ENCODE results near the gene RIC8B.

RIC8B gene

DNA sequence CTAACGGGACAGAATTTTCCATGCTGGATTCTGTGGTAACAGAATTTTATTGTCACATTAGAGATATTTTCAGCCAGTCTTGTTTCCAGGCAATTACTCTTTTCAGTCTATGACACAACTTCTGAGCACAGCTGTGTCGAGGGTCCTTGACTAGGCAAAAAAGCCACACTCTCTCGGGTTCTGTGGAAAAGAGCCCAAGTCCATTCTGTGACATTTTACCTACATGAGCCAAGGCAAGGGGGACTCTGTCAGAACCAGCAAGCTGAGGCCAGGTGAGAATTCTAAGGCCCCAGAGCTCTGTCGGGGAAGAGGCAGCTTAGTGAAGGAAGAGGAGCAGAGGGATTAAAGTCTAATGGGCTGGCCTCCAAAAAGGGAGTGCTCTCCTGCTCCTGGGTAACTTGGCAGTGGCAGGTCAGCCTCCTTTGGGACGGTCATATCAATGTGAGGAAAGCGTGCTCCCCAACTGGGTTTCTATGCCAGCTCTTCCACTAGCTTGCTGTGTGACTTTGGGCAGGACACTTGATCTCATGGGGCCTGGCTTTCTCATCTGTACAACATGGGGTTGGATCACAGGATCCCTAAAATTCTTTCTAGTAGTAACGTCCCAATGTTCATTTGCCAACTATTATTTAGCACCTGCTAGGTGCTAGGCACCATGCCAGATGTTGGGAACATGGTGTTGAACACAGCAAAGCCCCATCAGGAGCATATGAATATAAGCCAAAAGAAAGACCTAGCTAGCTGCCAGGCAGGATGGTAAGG, 16.0 kb upstream of the RIC8B start:
- no peak for DNase-seq (ENCODE audit: low read depth in 2 of 2)

DNA sequence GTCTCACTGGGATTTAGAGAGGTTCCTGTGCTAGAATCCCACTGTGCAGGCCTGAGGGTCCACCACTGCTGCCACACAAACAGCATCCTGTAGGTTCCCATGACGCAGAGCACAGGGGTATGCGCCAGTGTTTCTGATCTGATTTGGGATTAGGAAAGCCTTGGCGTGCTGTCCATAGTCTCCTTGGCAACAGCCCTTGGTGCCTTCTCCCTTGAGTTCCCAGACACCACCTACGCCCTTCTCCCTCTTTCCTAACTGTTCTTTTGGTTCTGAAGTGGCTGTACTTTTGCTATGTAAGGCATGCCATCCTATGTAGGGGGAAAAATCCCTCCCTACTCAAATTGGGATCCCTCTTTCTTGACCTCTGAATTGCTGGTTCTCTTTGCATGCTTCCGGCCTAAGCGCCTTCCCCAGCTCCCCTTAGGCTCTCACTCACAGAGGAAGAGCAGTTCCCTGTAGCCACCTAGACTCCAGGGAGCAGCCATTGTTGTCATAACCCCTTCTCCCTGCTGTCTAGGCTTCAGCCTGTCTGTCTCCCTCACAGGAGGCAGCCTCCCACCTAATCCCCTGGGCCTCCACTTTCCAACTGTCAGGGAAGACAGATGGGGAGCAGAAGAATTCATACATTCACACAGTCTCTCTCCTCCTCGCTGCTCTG, 14.8 kb upstream of the RIC8B start:
- no peak for DNase-seq (ENCODE audit: low read depth in 2 of 2)

DNA sequence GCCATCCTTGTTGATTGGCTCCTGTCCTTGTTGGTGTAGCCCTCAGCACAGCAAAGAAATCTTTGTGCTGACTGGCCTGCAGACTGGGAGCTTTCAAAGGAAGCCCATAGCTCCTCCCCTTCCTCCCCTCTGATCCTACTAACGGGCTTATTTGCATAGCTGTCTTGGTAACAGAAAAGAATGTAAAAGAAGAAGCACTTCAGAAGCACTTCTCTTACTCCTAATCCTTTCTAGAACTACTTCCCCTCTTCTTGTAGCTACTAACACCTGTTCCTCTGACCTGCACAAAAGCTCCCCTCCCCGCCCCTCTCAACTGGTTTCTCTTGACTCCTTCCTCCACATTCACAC, 14.3 kb upstream of the RIC8B start:
- no peak for DNase-seq (ENCODE audit: low read depth in 2 of 2)

DNA sequence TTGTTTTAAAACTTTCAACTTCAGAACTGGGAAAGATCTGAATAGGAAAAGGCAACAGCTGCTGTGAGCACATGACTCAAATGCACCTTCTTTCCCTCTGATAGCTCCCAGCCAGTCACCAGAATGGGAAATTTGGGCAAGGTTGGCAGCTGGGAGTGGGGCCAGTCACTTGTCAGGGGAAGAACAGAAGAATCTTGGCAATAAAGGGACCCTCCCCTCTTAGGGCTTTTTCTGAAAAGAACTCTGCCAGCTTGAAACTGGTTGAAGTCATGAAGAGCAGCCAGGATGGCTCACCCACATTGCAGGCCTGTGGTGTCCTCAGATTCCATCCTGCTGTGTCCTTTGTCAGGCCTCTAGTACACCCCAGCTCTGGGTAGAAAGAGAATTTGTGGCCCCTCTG, 10.3 kb upstream of the RIC8B start:
- no peak for DNase-seq (ENCODE audit: low read depth in 2 of 2)

DNA sequence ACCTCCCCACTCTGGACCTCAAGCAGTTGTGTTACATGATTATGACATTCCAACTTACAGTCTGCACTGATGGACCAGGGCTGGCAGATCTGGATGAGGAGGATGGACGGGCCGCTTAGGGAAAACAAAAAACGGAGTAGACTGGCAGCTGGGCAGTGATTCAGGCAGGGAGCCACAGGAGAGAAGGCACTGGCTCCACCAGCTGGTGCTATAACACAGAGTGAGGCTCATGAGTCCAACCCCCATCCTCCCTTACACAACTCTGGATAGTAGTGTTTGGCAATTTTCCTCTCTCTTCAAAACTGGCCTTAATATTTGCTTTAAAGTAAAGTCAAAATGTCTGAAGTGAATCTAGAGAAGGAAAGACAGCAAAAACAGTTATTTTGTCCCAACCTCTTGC, 9.7 kb upstream of the RIC8B start:
- DNase-seq (ENCODE audit: low read depth in 2 of 2) = no peak

DNA sequence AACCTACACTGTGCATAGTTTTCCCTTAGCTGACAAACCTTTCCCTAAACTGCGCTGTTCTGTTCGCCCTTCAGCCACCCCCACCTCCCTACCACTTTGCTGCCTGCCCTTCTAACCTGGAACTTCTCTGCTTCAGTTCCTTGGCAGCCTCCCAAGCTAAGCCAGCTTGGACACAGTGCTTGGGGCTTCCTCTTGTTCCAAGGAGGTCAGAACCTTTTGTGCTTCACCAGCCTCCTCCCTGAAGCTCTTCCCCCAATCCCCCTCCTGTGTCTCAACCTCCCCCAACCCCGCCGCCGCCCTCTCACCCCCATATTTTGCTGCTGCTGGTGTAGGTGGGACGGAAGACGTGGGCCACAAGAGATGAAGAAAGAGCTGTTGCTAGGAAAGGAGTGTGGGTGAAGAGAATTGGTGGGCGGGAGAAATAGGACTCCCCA, 8.1 kb upstream of the RIC8B start:
- DNase-seq (ENCODE audit: low read depth in 2 of 2) = no peak

DNA sequence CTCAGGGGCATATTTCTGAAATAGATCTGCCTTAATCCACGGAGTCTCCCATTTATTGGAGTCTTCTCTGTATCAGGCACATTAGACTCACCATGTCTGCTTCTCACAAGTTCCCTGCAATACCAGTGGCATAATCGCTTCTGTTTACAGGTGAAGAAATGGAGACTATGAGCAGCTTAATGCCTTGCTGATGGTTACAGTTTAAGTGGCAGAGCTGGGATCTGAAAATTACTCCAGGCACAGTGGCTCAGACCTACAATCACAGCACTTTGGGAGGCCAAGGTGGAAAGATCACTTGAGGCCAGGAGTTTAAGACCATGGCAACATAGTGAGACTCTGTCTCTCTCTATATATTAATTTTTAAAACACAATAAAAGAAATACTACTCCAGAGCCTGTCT, 7.3 kb upstream of the RIC8B start:
- no peak for DNase-seq (ENCODE audit: low read depth in 2 of 2)

DNA sequence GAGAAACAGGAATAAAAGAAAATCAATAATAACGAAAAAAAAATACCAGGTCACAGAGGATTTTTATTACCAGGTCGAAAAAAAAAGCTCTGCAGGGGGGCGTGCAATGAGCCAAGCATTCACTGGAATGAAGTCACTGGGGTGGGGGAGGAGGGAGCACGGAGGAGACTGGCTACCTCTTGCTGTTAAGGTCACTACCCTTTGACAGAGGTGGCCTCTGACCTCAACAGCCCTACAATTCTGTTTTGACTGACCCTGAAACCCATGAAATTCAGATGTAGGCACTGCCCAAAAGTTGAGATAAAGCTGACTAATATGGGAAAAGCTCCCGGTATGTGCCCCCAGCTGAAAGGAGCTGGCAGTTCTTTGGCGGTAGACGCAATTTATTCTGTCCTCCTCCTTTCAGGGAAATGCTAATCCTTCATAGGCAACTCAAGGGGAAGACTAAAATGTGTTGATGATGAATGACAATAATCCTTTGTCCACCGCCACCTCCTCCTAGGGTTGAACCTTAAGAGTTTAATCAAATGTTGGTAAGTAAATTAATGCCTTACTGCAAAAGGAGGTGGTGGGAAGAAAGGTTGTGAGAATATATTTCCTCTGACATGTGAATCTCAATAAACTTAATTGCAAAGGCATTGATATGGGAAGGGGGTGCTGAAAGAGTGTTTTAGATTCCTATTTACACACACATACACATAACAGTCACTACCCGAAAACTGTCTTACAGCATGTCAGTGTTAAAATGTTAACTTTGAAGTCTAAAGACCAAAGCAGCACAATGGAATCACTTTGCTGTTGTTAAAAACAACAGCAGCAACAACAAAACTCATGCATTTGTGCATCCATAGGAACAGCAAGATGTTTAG, 6.3 kb upstream of the RIC8B start:
- no peak for DNase-seq (ENCODE audit: low read depth in 2 of 2)

DNA sequence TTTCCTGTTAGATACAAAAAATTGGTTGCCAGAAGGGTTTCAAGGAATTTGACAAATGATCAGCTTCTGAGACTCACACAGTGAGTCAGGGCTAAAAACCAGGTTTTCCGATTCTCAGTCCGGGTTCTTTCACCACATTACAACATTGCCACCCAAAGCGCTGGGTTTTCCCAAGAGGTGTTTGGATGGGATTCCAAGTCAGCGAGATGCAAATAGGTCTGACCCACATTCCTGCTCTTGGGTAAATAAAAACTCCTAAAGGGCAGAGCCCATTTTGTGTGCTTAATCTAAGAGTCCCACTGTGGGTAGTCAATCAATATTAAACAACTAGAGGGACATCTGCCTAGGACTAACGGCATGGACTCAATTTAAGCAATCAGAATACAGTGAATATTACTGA, 5.4 kb upstream of the RIC8B start:
- DNase-seq (ENCODE audit: low read depth in 2 of 2) = no peak

DNA sequence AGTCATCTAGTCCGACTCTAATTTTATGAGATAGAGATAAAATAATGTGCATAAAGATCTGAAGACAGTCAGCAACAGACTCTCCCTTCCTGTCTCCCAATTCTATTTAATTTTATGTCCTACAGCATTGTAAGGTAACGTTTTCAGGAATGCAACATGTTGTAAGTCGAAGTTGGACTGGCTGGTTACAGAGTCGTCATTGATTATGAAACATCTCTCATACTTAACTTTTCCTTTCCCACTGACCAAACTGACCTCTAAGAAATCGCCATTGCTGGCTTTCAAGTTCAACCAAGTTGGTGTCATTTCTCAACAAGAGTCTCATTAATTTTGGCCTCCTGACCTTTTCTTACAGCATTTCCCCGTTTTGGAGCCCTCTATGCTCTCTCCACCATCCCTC, 4.9 kb upstream of the RIC8B start:
- DNase-seq (ENCODE audit: low read depth in 2 of 2) = no peak

DNA sequence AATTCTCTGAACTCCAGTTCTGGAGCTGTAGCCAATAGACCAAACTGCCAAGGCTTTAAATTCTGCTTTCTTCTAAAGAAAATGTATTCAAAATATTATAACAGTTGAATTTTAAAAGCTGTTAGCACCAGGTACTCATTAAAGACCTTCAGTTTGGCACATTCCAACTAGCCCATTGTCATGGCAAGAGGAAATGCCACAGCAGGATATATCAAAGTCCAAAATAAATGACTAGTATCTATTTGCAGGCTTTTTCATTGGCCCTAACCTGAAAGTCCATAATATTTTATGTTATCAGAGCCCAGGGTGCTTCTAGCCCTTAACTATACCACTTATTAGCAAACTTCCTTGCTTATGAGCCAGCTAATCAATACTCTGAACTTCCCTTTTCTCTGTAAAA, 3.1 kb upstream of the RIC8B start:
- no peak for DNase-seq (ENCODE audit: low read depth in 2 of 2)

DNA sequence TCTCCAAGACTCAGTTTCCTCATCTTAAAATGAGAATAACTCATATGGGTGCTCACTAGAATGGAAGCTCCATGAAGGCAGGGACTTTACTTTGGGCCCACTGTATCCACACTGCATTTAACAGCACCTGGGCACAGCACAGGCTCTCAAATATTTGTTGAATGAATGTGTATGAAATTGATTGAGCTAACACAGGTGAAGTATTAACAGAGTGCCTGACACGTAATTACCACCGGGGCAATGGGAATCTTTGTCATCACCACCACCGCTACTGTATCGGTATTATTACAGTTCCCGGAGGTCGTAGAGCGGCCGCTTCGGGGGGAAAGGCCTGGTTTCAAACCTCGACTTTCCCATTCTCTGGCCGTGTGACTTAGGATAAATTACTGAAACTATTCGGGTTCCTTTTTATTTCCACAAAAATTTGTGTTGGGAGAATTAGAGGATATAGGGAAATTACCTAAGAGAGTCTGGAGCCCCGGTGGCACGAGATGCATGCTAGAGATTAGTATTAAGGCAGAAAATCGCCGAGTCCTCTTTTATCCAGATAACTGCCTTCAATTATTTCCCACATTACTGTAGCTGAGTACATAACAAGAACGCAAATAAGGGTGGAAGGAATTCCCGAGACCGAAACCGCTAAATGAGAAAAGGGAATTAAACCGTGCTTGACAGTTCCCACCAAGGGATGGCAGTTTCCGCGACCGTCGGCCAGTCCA, 1.0 kb upstream of the RIC8B start:
- DNase-seq (ENCODE audit: low read depth in 2 of 2) = no peak

DNA sequence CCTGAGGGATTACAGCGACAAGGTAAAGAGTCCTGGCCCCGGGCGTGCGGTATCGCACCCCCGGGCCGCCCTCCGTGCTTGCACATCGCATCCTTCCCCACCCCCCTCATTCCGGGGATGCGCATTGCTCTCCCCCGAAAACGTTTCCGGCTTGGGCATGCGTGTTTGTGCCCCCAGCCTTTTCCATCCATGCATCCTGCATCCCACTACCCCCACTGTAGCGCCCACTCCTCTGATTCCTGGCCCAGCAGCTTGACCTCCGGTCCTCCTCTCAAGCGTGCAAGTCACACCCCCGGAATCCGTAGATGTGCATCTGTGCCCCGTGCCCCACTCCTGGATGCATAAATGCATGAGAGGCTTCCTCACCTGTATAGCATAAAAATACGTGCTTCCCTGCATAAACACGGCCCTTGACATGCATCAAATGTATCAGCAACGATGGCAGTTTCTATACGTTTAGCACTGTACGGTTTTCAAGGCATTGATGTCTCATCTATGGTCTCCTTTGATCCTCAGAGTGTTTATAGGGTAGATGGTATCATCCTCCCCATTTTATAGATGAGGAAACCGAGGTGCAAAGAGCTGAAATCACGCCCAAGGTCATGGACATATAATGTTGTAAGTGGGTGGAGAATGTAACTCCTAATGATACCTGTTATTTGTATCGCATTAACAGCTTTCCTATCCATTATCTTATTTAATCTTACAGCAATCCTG, 484 bp downstream of the RIC8B start:
- no peak for DNase-seq (ENCODE audit: low read depth in 2 of 2)

DNA sequence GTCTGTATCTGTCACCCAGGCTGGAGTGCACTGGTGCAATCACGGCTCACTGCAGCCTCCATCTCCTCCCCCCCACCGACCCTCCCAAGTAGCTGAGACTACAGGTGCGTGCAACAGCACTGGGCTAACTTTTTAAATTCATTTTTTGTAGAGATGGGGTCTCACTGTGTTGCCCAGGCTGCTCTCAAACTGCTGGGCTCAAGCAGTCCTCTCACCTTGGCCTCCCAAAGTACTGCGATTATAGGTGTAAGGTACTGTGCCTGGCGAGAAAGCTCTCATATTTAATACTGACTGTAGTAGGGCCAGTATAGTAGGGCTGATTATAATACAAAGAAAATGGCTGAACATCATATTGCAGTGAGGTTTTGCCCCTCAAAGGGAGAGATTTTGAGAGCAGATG, 2.4 kb downstream of the RIC8B start:
- no peak for DNase-seq (ENCODE audit: low read depth in 2 of 2)

DNA sequence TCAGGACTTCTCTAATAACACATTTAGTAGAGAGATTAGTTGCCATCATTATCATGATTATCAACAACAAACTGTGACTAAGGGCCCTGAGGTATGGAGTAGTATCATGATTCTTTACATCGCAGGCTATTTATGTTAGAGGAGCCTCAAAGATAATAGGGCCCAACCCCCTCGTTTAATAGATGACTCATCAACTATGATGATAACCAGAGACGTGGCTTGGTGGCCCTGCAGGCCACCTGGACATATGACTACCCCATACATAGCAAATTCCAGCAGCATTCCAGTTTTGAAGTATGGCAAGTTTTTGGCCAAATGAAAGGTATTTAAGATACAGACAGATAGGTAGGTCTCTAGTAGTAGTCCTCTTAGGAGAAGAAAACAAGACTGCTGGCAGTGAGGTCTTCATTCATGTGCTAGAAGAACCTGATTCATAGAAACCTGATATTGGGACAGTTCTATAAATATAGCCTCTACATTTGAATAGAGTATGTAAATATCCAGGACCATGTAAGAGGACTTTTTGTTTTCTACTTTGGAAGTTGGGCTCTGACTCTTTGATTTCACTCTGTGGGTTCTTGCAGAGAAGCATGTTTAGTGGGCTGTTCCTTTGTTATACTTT, 5.6 kb downstream of the RIC8B start:
- no peak for DNase-seq (ENCODE audit: low read depth in 2 of 2)

DNA sequence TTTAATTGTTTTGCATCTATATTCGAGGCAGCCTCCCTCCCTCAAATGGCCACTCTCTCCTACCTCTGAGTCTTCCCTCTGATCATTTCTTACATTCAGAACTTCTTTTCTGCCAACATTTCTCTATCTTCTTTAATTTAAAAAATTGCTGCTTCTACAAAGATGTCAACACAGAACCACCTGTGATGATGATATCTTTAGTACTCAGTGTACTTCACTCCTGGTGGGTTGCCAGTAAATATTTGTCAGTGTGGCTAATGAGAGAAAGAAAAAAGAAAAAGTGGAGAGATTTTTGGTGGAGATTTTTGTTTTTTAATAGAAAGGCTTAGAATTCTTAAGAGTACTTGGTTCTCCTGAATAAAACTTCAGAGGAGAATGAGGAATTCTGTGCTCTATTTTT, 8.1 kb downstream of the RIC8B start:
- DNase-seq (ENCODE audit: low read depth in 2 of 2) = no peak

DNA sequence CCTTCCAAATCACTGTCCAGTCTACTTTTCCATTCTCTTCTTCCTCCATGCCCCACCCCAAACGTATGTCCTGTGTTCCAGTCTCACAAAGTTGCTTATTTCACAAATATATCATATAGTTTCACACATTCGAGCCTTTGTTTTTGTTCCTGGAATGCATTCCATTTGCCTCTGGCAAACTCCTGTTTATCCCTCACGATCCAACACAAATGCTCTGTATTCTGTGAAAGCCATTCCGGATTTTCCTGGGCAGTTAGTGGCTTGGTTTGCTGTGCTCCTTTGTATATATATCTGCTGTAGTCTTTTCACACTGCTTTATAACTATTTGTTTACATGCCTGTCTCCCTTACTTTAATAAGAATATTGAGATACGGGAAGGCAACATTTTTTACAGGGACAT, 9.0 kb downstream of the RIC8B start:
- DNase-seq (ENCODE audit: low read depth in 2 of 2) = no peak

DNA sequence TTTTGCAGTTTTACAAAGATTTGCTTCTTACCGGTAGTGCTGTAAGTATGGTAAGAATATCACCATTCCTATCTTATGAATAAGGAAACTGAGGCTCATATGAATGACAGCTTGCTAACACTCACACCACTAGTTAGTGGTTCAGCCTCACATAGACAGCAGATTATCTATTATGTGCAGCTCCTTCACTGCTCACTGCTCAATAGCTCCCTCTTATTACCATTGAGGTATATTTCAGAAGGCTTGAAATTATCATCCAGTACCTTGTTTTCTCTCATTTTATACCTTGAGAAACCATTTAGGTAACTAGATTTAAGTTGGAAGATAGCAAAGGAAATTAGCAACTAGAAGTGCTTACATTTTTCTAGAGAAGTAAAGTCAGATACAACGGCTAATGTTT, 15.5 kb downstream of the RIC8B start:
- no peak for DNase-seq (ENCODE audit: low read depth in 2 of 2)

DNA sequence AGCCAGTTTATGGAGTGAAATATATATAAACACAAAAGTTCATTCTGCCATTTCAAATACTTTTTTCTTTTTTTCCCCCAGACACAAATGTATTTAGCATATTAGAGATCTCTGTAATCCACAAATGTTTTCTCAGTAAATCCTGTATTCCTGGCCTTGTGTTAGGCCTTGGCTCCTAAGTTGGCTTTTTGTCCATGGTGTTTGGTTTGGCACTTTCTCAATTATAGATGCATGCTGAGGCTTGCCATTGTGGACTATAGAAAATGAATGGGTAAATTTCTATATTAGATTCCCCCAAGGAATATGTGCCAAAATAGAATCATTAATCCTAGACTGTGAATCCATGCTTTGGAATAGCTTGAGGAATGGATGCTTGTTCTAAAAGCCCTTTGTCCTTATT, 17.0 kb downstream of the RIC8B start:
- DNase-seq (ENCODE audit: low read depth in 2 of 2) = no peak

DNA sequence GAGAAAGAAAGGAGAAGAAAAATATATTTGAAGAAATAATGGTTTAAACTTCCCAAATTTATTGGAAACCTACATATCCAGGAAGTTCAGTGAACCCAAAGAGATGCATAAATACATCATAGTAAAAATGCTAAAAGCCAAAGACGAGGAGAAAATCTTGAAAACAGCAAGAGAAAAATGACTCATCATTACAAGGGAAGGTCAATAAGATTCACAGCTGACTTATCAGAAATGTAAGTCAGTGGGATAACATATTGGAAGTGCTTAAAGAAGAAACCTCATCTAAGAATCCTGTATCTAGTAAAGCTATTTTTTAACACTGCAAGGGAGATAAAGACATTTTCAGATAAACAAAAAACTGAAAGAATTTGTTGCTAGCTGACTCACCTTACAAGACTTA, 19.9 kb downstream of the RIC8B start:
- DNase-seq (ENCODE audit: low read depth in 2 of 2) = no peak

DNA sequence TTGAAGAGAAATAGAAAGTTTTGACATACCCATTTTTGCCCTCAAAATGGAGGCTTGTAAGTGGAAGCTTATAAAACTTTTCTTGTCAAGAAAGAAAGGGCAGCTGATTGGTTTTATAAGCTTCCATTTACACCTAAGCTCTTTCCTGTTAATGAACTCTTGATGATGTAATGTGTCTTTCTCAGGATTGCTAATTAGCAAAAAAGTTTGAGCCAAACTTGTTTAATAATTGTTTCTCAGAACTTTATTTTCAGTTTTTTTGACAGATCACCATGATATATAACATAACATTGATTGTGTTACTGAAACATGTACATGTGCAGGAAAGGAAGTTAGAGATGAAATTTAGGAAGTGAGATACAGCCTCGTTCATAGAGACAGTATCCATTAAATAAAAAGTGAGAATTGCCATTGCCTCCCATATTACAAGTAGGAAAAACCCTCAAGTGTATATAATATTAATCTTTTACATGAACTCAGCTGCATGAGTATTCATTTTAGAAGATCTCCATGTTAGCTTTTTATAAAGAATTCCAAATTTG, 26.8 kb downstream of the RIC8B start:
- DNase-seq (ENCODE audit: low read depth in 2 of 2) = no peak
